Loucy (cell line): ENCODE data around the gene CLEC2A.

Experiments
- EZH2phosphoT487 ChIP-seq: fragments of 200-600 bp; IDR thresholded peaks from 2 replicates; pipeline ENCODE4 v1.6.1; 2018; ENCODE audit warnings: antibody characterized with exemption, mild to moderate bottlenecking, moderate library complexity, borderline replicate concordance
- TF ChIP-seq, protein P1 (sequence below): fragments of 200-600 bp; sonication (generic); conservative IDR thresholded peaks from 2 replicates; pipeline ENCODE4 v1.5.1; 2014; ENCODE audit warnings: mild to moderate bottlenecking, antibody characterized with exemption, low read length

DNA sequence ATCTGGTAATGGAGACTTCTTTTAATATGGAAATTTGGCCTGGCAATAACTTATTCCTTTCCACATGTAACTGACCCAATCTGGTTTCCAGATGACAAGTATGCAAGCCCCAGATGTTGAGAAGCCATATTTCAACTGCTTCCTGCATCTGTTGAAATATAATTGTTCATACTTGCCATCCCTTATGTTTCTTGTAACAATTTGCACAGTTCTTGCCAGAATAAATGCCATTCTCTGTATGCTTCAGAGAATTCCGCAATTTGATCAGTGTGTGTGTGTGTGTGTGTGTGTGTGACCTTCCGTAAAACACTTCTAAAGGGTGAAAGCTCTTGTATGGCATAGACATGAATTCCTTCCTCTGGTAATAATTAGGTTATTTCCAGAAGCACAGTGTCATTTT lies 1.8 kb upstream of the CLEC2A start:
- TF ChIP-seq EZH2phosphoT487: no peak
- TF ChIP-seq, protein P1, sequence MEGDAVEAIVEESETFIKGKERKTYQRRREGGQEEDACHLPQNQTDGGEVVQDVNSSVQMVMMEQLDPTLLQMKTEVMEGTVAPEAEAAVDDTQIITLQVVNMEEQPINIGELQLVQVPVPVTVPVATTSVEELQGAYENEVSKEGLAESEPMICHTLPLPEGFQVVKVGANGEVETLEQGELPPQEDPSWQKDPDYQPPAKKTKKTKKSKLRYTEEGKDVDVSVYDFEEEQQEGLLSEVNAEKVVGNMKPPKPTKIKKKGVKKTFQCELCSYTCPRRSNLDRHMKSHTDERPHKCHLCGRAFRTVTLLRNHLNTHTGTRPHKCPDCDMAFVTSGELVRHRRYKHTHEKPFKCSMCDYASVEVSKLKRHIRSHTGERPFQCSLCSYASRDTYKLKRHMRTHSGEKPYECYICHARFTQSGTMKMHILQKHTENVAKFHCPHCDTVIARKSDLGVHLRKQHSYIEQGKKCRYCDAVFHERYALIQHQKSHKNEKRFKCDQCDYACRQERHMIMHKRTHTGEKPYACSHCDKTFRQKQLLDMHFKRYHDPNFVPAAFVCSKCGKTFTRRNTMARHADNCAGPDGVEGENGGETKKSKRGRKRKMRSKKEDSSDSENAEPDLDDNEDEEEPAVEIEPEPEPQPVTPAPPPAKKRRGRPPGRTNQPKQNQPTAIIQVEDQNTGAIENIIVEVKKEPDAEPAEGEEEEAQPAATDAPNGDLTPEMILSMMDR: no peak
